ENCODE measurements around the gene SLC4A2.

SLC4A2 gene

GRCh38 chr7:151124899-151125399, 65.6 kb downstream of the SLC4A2 start:
- in situ Hi-C loops (cut with MboI; ENCODE audit: low sequenced_read_pairs): no loop called here

- in situ Hi-C loops (cut with MboI; ENCODE audit: low sequenced_read_pairs): no loop called here
These were observed 66.1 kb downstream of the SLC4A2 start for GRCh38 chr7:151125470-151125845.

DNA sequence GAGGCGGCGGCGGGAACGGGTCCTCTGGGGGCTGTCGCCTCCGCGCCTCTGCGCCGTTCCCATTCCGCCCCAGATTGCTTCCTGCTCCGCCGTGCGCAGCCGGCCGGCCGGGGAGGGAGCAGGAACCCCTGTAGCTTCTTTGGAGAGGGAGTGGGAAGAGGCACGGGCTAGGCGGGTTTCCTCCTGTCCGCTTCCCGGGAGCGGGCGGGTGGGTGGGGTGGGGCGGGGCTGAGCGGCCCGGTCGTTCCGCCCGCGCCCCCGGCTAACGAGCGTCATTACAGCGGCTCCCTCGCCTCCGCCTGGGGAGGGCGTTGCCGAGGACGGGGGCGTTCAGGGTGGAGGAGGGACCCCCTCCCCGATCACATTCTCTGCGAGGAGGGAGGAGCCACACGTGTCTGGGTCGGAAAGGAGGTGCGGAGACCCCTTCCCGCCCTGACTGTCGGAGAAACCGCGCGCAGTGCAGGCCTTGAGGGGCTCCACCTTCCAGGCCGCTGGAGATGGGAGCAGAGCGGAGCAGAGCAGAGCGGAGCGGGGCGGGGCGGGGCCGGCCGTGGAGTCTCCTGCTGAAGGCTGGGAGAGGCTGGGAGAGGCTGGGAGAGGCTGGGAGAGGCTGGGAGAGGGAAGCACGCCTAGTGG, 66.6 kb downstream of the SLC4A2 start:
- in situ Hi-C loops (cut with MboI; ENCODE audit: low sequenced_read_pairs): no loop called here
